ENCODE data around the gene C4orf54. TPM values are rescaled to one million over a fixed set of nuclear protein-coding genes. Genes with fewer than 3 reads are reported as not detected.

Gene C4orf54
- total RNA-seq, 1 experiment from 2014 or later, result not detected

- no peak for DNase-seq (ENCODE audit: low spot score)
Measured at GRCh38 chr4:99624141-99624719, 33.4 kb downstream of the C4orf54 start.

- no peak for DNase-seq (ENCODE audit: low spot score)
Measured at GRCh38 chr4:99622341-99622740, 35.3 kb downstream of the C4orf54 start.

- DNase-seq (ENCODE audit: low spot score), result no peak
Measured at GRCh38 chr4:99617374-99617773, 40.3 kb downstream of the C4orf54 start.

GRCh38 chr4:99615170-99615820 lies 42.3 kb downstream of the C4orf54 start:
- no peak for DNase-seq (ENCODE audit: low spot score)

- DNase-seq (ENCODE audit: low spot score), result no peak
Measured at GRCh38 chr4:99614491-99614890, 43.1 kb downstream of the C4orf54 start.

GRCh38 chr4:99612704-99613103 lies 44.9 kb downstream of the C4orf54 start:
- no peak for DNase-seq (ENCODE audit: low spot score)

GRCh38 chr4:99612281-99612680 lies 45.3 kb downstream of the C4orf54 start:
- DNase-seq (ENCODE audit: low spot score), result no peak

- DNase-seq (ENCODE audit: low spot score), result no peak
Measured at GRCh38 chr4:99610605-99611175, 46.9 kb downstream of the C4orf54 start.

- DNase-seq (ENCODE audit: low spot score), result no peak
Measured at GRCh38 chr4:99608417-99608816, 49.2 kb downstream of the C4orf54 start.

Other genes with a start within 250 kb of the C4orf54 start
- not detected in 2 replicates for gene ADH7, start 222.5 kb downstream of the C4orf54 start, total RNA-seq (2014; rRNA removed; shearing (Covaris generic))
- gene C4orf17, start 146.8 kb downstream of the C4orf54 start, total RNA-seq (2014; rRNA removed; shearing (Covaris generic)), result not detected in 2 replicates
- gene TRMT10A, start 93.8 kb downstream of the C4orf54 start, total RNA-seq (2014; rRNA removed; shearing (Covaris generic)), result 2.5 and 3.3 TPM in 2 replicates
- gene MTTP, start 83.0 kb downstream of the C4orf54 start, total RNA-seq (2014; rRNA removed; shearing (Covaris generic)), result not detected in 2 replicates
- gene DAPP1, start 159.0 kb upstream of the C4orf54 start, total RNA-seq (2014; rRNA removed; shearing (Covaris generic)), result 2.5 and 3.8 TPM in 2 replicates
- gene LAMTOR3, start 236.6 kb upstream of the C4orf54 start, total RNA-seq (2014; rRNA removed; shearing (Covaris generic)), result 17.3 and 18.7 TPM in 2 replicates

Data from HT-29 (cell line).